GDM1 (cell line): ENCODE results near the gene RBFOX2.
"Not testable (repeated sequence)": the region's sequence is repeated elsewhere in the genome, so short reads cannot be mapped to it uniquely, and the experiment has no call there.

Source experiments
- DNase-seq: peaks from one replicate; lab custom pipeline; 2025; lab: John Stamatoyannopoulos, UW

Gene RBFOX2

GRCh38 chr22:36008565-36008964 is 20.1 kb downstream of the RBFOX2 start:
- no peak for DNase-seq

- DNase-seq = no peak
These were observed 20.5 kb downstream of the RBFOX2 start for GRCh38 chr22:36008131-36008530.

GRCh38 chr22:36003972-36004674 is 24.5 kb downstream of the RBFOX2 start:
- no peak for DNase-seq

- no peak for DNase-seq
These were observed 25.8 kb downstream of the RBFOX2 start for GRCh38 chr22:36002718-36003260.

GRCh38 chr22:36002084-36002483 is 26.5 kb downstream of the RBFOX2 start:
- DNase-seq = no peak

GRCh38 chr22:35998748-35999147 is 29.9 kb downstream of the RBFOX2 start:
- DNase-seq = no peak

- no peak for DNase-seq
These were observed 31.2 kb downstream of the RBFOX2 start for GRCh38 chr22:35997438-35997837.

GRCh38 chr22:35996596-35996995 is 32.0 kb downstream of the RBFOX2 start:
- no peak for DNase-seq

GRCh38 chr22:35995772-35996171 is 32.9 kb downstream of the RBFOX2 start:
- DNase-seq = no peak

GRCh38 chr22:35995348-35995747 is 33.3 kb downstream of the RBFOX2 start:
- DNase-seq = no peak

- DNase-seq = not testable (repeated sequence)
These were observed 34.9 kb downstream of the RBFOX2 start for GRCh38 chr22:35993727-35994126.

- no peak for DNase-seq
These were observed 35.4 kb downstream of the RBFOX2 start for GRCh38 chr22:35993048-35993714.

- DNase-seq = no peak
These were observed 37.5 kb downstream of the RBFOX2 start for GRCh38 chr22:35991168-35991567.

- no peak for DNase-seq
These were observed 40.6 kb downstream of the RBFOX2 start for GRCh38 chr22:35988030-35988429.

- DNase-seq = no peak
These were observed 41.1 kb downstream of the RBFOX2 start for GRCh38 chr22:35987487-35987886.

- DNase-seq = no peak
These were observed 42.5 kb downstream of the RBFOX2 start for GRCh38 chr22:35986088-35986487.

- no peak for DNase-seq
These were observed 43.3 kb downstream of the RBFOX2 start for GRCh38 chr22:35985371-35985770.

GRCh38 chr22:35984183-35985175 is 44.1 kb downstream of the RBFOX2 start:
- no peak for DNase-seq

- DNase-seq = no peak
These were observed 46.7 kb downstream of the RBFOX2 start for GRCh38 chr22:35981900-35982299.

GRCh38 chr22:35978889-35979288 is 49.7 kb downstream of the RBFOX2 start:
- no peak for DNase-seq

GRCh38 chr22:35978201-35978600 is 50.4 kb downstream of the RBFOX2 start:
- no peak for DNase-seq

- no peak for DNase-seq
These were observed 51.5 kb downstream of the RBFOX2 start for GRCh38 chr22:35977136-35977535.
